COLO668 (cell line): ENCODE results near the gene PCDHGA10.
A peak's percentile ranks its signal among the peaks of the same experiment; 100 is the strongest.
"Not testable (repeated sequence)": the region's sequence is repeated elsewhere in the genome, so short reads cannot be mapped to it uniquely, and the experiment has no call there.

Experiments
- DNase-seq: peaks from one replicate; lab custom pipeline; 2025; ENCODE audit not compliant: unreplicated experiment; lab: John Stamatoyannopoulos, UW

PCDHGA10 gene

DNA sequence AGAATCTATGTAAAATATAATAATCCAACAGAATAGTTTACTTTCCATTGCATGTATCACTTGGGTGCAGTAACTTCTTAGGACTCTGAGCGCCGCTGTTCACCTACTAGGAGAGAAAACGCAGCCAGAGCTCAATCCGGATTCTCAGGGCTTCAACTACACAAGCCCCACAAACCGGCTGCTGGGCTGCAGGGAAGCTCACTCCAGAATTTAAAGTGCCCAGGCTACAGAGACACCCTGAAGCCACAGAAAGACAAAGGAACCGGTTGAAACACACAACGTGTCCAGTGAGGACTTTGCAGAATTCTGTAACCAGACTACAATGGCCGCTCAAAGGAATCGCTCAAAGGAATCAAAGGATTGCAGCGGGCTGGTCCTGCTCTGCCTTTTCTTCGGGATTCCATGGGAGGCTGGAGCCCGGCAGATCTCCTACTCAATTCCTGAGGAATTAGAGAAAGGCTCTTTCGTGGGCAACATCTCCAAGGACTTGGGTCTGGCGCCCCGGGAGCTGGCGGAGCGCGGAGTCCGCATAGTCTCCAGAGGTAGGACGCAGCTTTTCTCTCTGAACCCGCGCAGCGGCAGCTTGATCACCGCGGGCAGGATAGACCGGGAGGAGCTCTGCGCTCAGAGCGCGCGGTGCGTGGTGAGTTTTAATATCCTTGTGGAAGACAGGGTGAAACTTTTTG is at the start of gene PCDHGA10:
Gene PCDHGA10 (plus strand): TSS at position 134 of the 686 bp plus-strand sequence. CDS start 189 bp downstream, at position 323.
- peak; percentile 60 for DNase-seq

DNA sequence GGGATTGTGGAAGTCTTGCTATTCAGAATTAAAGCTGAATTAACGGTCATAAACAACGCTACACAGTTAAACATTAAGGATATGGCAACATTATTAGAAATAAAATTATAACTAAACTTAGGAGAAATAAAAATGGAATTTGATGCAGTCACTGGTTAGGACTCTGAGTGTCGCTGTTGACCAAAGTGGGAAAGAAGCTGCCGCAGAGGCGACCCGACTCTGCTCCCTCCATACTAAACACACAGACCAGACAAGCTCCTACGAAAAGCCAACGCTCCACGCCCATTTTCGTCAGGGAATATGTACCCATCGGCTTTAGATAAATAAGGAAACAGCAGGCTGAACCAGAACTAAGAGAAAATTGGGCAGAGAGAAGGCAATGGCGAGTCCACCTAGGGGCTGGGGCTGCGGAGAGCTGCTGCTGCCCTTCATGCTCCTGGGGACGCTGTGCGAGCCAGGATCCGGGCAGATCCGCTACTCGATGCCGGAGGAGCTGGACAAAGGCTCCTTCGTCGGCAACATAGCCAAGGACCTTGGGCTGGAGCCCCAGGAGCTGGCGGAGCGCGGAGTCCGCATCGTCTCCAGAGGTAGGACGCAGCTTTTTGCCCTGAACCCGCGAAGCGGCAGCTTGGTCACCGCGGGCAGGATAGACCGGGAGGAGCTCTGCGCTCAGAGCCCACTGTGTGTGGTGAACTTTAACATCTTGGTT is 48.7 kb upstream of the PCDHGA10 start, which contains the start of gene PCDHGA5:
Gene PCDHGA5 (plus strand): TSS at position 211 of the 709 bp plus-strand sequence. CDS start 169 bp downstream, at position 380.
- no peak for DNase-seq

DNA sequence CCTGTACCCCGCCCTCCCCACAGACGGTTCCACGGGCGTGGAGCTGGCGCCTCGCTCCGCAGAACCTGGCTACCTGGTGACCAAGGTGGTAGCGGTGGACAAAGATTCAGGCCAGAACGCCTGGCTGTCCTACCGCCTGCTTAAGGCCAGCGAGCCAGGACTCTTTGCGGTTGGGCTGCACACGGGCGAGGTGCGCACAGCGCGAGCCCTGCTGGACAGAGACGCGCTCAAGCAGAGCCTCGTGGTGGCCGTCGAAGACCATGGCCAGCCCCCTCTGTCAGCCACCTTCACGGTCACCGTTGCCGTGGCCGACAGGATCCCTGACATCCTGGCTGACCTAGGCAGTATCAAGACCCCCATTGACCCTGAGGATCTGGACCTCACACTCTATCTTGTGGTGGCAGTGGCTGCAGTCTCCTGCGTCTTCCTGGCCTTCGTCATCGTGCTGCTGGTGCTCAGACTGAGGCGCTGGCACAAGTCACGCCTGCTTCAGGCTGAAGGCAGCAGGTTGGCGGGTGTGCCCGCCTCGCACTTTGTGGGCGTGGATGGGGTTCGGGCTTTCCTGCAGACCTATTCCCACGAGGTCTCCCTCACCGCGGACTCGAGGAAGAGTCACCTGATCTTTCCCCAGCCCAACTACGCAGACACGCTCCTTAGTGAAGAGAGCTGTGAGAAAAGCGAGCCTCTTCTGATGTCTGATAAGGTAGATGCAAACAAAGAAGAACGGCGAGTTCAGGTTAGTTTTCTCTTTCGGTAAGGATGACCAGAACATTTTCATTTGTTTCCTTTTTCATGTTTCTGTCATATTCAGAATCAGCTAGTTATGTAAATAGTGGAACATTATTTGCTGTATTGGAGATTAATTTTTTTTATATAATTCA is 46.5 kb upstream of the PCDHGA10 start:
- DNase-seq = no peak

DNA sequence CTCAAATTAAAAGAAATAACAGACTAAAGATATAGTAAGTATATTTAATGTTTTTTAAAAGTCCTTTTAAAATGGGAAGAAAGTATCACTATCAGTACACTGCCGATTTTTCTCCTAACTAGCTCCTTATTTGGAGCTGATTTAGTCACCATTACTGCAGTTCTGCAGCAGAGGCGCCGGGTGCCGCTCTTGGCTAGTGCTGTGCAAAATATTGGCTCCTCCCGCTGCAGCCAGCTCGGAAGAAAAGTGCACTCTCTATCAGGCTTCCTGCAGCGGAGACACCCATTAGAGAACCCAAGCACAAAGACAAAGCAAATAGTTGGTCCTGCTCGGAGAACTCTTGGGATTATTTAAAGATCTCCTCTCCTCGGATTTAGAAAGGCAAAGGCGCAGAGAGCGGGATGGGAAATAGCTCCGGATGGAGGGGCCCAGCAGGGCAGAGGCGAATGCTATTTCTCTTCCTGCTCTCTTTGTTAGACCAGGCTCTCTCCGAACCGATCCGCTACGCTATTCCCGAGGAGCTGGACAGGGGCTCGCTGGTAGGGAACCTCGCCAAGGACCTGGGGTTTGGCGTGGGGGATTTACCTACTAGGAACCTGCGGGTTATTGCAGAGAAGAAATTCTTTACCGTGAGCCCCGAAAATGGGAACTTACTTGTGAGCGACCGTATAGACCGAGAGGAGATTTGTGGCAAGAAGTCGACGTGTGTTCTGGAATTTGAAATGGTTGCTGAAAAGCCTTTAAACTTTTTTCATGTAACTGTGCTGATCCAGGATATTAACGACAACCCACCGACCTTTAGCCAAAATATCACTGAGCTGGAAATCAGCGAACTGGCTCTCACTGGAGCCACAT is 42.6 kb upstream of the PCDHGA10 start, which contains the start of gene PCDHGB3:
Gene PCDHGB3 (plus strand): TSS at position 249 of the 855 bp plus-strand sequence. CDS start 153 bp downstream, at position 402.
- DNase-seq = no peak

DNA sequence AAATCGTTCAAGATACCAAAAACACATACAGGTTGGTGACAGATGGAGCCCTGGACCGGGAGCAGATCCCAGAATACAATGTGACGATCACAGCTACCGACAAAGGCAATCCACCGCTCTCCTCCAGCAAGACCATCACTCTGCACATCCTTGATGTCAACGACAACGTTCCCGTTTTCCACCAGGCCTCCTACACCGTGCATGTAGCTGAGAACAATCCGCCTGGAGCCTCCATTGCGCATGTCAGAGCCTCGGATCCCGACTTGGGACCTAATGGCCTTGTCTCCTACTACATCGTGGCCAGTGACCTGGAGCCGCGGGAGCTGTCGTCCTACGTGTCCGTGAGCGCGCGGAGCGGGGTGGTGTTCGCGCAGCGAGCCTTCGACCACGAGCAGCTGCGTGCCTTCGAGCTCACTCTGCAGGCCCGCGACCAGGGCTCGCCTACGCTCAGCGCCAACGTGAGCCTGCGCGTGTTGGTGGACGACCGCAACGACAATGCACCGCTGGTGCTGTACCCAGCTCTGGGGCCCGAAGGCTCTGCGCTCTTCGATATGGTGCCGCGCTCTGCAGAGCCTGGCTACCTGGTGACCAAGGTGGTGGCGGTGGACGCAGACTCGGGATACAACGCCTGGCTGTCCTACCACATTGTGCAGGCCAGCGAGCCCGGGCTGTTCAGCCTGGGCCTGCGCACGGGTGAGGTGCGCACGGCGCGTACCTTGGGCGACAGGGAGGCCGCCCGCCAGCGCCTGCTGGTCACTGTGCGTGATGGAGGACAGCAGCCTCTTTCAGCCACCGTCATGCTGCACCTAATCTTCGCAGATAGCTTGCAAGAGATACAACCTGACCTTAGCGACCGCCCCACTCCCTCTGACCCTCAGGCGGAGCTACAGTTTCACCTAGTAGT is 41.0 kb upstream of the PCDHGA10 start:
- DNase-seq = no peak

DNA sequence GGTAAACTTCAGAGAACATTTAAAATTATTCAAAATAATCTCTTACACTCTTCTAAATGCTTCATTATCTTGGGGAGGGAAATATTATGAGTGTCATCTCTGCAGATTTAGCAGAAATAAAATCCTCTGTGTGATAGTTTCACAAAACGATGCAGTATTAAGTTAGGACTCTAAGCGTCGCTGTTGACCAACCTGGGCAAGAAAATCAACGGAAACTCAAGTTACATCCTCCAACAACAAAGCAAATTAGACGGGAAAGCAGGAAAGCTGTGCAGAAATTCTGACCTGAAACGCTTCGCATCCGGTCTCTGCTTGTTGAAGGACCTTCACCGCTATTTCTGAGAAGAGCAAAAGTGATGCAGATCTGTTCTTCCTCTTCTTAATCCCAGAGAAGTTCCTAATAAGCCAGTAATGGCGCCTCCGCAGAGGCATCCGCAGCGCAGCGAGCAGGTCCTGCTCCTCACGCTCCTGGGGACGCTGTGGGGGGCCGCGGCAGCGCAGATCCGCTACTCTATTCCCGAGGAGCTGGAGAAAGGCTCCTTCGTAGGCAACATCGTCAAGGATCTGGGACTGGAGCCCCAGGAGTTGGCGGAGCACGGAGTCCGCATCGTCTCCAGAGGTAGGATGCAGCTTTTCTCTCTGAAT is 39.0 kb upstream of the PCDHGA10 start, which contains the start of gene PCDHGA6:
Gene PCDHGA6 (plus strand): TSS at position 219 of the 645 bp plus-strand sequence. CDS start 193 bp downstream, at position 412.
- DNase-seq = no peak

DNA sequence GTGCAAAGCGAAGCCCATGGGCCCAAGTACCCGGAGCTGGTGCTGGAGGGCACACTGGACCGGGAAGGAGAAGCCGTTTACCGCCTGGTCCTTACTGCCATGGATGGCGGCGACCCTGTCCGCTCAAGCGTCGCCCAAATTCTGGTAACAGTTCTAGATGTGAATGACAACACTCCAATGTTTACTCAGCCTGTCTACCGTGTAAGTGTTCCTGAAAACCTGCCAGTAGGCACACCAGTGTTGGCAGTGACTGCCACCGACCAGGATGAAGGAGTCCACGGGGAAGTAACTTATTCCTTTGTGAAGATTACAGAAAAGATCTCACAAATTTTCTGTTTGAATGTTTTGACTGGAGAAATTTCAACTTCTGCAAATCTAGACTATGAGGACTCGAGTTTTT is 38.2 kb upstream of the PCDHGA10 start:
- DNase-seq = no peak

DNA sequence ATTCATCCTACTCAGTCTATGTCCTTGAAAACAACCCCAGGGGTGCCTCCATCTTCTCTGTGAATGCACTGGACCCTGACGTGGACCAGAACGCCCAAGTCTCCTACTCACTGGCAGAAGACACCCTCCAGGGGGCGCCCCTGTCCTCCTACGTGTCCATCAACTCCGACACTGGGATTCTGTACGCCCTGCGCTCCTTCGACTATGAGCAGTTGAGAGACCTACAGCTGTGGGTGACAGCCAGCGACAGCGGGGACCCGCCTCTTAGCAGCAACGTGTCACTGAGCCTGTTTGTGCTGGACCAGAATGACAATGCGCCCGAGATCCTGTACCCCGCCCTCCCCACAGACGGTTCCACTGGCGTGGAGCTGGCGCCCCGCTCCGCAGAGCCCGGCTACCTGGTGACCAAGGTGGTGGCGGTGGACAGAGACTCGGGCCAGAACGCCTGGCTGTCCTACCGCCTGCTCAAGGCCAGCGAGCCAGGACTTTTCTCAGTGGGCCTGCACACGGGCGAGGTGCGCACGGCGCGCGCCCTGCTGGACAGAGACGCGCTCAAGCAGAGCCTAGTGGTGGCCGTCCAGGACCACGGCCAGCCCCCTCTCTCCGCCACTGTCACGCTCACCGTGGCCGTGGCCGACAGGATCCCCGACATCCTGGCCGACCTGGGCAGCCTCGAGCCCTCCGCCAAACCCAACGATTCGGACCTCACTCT is 37.2 kb upstream of the PCDHGA10 start:
- DNase-seq = not testable (repeated sequence)

DNA sequence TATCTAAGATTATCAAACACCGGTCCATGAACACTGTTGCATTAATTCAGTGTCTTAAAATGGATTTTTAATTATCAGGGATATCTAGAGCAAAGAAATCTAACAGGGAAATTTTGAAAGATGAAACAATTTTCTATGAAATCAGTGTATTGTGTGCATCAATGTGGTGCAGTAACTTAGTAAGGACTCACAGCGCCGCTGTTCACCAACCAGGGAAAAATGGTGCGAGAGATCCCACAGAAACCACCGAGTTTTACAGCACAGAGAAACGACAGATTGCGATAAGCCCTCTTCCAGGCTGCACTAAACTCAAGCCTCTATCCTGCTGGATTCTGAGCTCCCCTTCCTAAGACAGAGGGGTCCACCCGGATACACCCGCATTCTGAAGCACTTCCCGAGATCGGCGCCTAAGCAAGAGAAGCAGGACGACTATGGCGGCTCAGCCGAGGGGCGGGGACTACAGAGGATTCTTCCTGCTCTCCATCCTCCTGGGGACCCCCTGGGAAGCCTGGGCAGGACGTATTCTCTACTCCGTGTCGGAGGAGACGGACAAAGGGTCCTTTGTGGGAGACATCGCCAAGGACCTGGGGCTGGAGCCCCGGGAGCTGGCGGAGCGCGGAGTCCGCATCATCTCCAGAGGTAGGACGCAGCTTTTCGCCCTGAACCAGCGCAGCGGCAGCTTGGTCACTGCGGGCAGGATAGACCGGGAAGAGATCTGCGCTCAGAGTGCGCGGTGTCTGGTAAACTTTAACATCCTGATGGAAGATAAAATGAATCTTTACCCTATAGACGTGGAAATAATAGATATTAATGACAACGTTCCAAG is 30.1 kb upstream of the PCDHGA10 start, which contains the start of gene PCDHGA7:
Gene PCDHGA7 (plus strand): TSS at position 274 of the 826 bp plus-strand sequence. CDS start 158 bp downstream, at position 432.
- DNase-seq = no peak

DNA sequence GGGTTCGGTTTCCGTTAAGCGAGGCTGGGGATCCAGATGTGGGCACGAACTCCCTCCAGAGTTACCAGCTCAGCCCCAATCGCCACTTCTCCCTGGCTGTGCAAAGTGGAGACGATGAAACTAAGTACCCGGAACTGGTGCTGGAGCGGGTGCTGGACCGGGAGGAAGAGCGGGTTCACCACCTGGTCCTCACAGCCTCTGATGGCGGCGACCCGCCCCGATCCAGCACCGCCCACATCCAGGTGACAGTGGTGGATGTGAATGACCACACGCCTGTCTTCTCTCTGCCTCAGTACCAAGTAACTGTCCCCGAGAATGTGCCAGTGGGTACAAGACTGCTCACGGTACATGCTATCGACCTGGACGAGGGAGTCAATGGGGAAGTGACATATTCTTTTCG is 29.4 kb upstream of the PCDHGA10 start:
- no peak for DNase-seq

DNA sequence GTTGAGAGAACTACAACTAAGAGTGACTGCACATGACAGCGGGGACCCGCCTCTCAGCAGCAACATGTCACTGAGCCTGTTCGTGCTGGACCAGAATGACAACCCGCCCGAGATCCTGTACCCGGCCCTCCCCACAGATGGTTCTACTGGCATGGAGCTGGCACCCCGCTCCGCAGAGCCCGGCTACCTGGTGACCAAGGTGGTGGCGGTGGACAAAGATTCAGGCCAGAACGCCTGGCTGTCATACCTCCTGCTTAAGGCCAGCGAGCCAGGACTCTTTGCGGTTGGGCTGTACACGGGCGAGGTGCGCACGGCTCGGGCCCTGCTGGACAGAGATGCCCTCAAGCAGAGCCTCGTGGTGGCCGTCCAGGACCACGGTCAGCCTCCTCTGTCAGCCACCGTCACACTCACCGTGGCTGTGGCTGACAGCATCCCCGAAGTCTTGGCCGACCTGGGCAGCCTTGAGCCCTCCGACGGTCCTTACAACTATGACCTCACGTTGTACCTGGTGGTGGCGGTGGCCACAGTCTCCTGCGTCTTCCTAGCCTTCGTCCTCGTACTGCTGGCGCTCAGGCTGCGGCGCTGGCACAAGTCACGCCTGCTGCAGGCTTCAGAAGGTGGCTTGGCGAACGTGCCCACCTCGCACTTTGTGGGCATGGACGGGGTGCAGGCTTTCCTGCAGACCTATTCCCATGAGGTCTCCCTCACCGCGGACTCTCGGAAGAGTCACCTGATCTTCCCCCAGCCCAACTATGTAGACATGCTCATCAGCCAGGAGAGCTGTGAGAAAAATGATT is 28.1 kb upstream of the PCDHGA10 start:
- DNase-seq = no peak

DNA sequence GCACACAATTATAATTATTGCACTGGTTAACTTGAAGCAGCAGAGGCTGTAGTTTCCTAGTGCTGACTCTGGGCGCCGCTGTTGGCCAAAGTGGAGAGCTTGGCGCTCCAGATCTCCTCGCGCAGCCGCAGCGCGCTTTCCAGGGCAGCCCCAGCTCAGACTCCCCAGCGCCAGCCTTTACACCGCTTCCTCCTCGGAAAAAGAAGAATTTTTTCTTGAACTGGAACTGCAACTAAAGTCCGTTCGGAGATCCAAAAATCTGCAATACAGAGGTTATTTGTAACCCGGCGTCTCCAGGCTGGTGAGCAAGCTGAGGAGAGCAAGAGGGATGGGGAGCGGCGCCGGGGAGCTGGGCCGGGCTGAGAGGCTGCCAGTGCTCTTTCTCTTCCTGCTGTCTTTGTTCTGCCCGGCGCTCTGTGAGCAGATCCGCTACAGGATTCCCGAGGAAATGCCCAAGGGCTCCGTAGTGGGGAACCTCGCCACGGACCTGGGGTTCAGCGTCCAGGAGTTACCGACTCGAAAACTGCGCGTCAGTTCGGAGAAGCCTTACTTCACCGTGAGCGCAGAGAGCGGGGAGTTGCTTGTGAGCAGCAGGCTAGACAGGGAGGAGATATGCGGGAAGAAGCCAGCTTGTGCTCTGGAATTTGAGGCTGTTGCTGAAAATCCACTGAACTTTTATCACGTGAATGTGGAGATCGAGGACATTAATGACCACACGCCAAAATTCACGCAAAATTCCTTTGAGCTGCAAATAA is 25.1 kb upstream of the PCDHGA10 start, which contains the start of gene PCDHGB4:
Gene PCDHGB4 (plus strand): TSS at position 142 of the 755 bp plus-strand sequence. CDS start 187 bp downstream, at position 329.
- not testable (repeated sequence) for DNase-seq

DNA sequence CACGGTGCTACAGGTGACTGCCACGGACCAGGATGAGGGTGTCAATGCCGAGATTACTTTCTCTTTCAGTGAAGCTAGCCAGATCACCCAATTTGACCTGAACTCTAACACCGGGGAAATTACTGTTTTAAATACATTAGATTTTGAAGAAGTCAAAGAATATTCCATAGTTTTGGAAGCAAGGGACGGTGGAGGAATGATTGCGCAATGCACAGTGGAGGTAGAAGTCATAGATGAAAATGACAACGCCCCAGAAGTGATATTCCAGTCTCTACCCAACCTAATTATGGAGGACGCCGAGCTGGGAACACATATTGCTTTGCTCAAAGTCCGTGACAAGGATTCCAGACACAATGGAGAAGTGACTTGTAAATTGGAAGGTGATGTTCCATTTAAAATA is 24.1 kb upstream of the PCDHGA10 start:
- DNase-seq = no peak

DNA sequence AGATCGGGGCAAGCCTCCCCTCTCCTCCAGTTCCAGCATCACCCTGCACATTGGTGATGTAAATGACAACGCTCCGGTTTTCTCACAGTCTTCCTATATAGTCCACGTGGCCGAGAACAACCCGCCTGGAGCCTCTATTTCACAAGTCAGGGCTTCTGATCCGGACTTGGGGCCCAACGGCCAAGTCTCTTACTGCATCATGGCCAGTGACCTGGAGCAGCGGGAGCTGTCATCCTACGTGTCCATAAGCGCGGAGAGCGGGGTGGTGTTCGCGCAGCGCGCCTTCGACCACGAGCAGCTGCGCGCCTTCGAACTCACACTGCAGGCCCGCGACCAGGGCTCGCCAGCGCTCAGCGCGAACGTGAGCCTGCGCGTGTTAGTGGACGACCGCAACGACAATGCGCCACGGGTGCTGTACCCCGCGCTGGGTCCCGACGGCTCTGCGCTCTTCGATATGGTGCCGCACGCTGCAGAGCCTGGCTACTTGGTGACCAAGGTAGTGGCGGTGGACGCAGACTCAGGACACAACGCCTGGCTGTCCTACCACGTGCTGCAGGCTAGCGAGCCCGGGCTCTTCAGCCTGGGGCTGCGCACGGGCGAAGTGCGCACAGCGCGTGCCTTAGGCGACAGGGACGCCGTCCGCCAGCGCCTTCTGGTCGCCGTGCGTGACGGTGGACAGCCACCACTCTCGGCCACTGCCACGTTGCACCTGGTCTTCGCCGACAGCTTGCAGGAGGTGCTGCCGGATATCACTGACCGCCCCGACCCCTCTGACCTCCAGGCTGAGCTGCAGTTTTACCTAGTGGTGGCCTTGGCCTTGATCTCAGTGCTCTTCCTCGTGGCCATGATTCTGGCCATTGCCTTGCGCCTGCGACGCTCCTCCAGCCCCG is 23.4 kb upstream of the PCDHGA10 start:
- DNase-seq = no peak
